GM21528 (cell line): Measurements from ENCODE around the gene WDR6.

ENCODE experiments used
- ATAC-seq: cut with Tn5 transposase; IDR thresholded peaks from one replicate; pipeline ENCODE4 v1.9.1; 2021; ENCODE audit warnings: mild to moderate bottlenecking, moderate library complexity; ENCODE audit not compliant: unreplicated experiment, low FRiP score

The WDR6 gene, protein sequence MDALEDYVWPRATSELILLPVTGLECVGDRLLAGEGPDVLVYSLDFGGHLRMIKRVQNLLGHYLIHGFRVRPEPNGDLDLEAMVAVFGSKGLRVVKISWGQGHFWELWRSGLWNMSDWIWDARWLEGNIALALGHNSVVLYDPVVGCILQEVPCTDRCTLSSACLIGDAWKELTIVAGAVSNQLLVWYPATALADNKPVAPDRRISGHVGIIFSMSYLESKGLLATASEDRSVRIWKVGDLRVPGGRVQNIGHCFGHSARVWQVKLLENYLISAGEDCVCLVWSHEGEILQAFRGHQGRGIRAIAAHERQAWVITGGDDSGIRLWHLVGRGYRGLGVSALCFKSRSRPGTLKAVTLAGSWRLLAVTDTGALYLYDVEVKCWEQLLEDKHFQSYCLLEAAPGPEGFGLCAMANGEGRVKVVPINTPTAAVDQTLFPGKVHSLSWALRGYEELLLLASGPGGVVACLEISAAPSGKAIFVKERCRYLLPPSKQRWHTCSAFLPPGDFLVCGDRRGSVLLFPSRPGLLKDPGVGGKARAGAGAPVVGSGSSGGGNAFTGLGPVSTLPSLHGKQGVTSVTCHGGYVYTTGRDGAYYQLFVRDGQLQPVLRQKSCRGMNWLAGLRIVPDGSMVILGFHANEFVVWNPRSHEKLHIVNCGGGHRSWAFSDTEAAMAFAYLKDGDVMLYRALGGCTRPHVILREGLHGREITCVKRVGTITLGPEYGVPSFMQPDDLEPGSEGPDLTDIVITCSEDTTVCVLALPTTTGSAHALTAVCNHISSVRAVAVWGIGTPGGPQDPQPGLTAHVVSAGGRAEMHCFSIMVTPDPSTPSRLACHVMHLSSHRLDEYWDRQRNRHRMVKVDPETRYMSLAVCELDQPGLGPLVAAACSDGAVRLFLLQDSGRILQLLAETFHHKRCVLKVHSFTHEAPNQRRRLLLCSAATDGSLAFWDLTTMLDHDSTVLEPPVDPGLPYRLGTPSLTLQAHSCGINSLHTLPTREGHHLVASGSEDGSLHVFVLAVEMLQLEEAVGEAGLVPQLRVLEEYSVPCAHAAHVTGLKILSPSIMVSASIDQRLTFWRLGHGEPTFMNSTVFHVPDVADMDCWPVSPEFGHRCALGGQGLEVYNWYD

DNA sequence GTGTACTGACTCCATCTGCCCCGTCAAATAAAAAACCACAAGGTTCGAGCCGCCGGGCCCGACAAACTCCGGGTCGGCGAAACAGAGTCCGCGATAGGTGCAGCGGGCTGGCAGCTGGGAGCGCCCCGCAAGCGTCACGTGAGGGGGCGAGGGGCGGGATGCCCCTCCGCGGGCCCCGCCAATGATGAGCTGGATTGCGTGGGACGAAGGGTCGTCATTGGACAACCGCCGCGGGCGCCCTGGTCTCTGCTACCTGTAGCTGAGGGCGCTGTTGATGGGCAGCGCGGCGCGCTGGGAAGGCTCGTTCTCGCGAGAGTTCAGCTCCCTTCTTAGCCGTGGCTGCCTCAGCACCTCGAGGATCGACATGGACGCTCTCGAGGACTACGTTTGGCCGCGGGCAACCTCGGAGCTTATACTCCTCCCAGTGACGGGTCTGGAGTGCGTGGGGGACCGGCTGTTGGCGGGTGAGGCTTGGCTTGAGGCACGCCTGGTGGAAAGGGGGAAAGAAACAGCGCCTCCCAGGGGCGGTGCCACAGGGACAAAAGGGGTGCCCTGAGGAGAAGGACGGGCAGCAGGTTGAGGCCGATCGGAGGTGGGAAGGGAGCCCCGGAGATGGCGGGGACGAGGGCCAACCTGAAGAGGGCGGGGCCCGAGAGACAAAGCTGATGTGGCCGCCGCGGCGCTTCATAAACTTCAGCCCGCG, at the start of gene WDR6:
WDR6 (plus strand) TSS at position 324 of the 703 bp plus-strand sequence; CDS start at position 365, 41 bp downstream.
- peak; percentile 78 for ATAC-seq

GRCh38 chr3:48960841-48961413, 46.3 kb upstream of the WDR6 start:
- ATAC-seq = no peak

DNA sequence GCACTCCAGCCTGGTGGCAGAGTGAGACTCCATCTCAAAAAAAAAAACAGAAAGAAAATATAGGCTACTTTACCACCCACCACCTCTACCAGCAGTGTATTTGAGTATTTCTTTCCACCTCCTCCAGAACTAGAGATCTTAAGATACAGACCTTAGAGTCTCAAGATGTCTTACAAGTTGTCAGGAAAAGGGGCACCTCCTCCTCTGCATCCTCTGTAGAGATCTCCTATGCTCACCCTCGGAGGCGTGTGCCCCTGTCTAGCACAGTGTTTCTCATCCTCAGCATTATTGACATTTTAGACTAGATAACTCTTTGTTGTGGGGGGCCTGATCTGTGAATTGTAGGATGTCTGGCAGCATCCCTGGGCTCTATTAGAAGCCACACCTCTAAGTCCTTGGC, 44.9 kb upstream of the WDR6 start:
- ATAC-seq = no peak

DNA sequence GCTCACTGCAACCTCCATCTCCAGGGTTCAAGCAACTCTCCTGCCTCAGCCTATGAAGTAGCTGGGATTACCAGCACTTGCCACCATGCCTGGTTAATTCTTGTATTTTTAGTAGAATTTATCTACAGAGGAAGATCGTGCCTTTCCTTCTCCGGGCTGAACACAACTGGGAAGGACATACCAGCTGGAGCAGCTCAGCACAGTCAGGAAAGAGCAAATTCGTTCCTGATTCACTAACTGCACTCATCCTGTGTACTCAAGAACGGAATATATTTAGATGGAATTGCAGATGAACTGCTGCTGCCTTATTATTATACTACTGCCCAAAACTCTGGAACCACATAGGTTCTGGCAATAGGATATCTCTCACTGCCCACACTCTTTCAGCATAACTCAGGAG, 44.3 kb upstream of the WDR6 start:
- no peak for ATAC-seq

DNA sequence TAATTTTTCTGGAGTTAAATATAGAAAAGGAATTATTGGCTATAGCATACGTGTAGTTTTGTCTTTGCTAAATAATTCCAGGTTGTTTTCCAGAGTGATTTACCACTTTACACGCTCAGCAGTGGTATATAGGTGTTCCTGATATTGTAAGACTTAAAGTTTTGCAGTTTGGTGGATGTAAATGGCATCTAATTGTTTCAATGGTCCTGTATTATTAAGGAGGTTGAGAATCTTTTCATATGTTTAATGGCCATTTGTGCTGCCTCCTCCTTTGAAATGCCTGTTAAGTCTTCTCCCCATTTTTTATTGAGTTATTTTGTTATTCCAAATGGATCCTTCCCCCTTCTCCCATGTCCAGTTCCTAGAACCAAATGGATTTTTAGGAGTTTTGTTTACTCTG, 43.6 kb upstream of the WDR6 start:
- no peak for ATAC-seq

DNA sequence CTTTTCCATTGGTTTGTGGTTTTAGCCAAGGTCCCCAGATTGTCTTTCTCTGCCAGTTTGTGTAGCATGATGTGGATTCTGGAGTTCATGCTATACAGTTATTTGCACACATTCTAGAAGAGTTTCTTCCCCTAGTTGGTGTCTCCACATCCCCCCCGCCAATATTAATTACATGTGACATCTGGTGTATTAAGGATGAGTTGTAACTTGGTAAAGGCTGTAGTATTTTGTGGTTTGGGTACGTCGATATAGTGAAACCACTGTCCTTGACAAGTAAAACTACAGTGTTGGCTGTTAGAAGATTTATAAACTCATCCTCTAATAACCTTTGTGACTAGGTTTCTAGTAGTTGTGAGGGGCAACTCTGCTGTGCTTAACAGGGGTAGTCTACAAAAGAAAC, 40.8 kb upstream of the WDR6 start:
- ATAC-seq = no peak

DNA sequence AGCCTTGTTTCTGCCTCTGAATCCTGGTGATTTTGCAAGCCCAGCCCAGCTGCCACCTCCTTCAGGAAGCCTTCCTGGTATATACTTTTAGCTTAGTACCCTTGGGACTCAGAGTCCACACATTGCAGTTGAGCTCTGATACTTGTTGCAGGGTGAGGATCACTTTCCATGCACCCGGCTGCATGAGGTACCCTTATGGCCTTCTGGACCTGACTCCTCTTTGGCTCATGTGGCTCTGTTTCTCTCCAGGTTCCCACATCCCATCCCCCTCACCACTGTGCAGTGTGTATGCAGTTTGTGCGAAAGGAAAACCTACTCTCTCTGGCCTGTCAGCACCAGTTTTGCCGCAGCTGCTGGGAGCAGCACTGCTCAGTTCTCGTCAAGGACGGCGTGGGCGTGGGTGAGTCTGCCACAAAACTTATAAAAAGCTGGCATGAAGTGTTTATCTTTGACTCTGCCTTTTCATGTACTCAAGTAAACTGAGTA, 40.3 kb upstream of the WDR6 start:
- no peak for ATAC-seq

GRCh38 chr3:48970586-48970985, 36.6 kb upstream of the WDR6 start:
- ATAC-seq = no peak

DNA sequence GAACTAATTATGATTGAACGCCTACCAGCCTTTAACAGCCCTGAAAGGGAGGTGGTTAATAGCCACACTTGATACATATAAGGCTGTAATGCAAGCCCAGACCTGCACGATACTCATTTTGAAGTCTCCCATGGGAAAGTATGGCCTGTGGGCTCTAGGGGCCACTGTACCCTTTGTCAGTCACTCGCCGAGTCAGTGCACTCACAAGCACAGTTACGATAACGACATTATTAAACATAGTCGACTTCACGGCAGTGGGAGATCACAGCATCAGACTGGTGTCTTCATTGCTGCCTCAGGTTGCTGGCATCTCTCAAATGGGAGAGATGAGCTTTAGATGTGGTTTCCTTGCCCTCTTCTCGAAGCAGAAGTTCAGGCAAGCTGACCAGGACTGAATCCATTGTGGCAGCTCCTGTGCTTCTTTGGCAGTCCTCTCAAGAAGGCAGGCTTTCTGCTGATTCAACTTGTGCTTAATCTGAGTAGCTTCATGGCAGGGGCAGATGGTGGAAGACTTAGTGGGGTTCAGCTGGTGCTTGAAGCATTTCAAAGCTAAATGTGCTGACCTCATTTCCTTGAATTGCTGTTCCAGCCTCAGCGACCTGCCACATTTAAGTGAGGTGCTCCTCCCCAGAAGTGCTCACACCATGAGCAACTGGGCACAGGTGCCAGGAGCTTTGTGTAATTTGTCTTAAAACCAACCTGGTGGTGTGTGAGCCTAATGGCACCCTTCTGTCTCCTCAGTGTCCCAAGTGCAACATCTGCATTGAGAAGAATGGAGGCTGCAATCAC, 32.9 kb upstream of the WDR6 start:
- ATAC-seq = no peak

DNA sequence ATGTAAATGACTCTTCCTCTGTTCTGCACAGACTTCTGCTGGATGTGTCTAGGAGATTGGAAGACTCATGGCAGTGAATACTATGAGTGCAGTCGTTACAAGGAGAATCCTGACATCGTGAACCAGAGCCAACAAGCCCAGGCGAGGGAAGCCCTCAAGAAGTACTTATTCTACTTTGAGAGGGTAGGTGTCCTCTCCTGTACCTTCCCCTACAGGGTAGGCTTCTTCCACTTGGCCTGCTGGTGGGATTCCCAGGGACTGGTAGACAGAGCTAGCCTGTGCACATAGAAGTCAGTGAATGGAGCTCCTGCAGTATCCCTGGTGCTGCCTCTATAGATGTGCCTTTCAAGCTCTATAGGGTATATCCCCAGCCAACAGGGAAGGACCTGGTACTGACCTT, 27.7 kb upstream of the WDR6 start:
- ATAC-seq = no peak

DNA sequence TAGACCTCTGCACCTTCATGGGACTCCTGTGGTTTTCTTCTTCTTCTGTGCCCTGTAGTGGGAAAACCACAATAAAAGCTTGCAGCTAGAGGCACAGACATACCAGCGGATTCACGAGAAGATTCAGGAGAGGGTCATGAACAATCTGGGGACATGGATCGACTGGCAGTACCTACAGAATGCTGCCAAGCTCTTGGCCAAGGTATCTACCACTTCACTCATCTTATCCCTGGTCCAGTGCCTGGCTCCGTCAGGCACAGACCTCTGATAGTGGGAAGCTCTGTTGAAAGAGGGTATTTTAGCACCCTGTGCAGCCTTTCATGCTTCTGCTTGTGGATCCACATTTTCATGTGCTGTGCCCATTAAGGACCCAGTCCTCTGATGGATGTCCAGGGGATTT, 26.9 kb upstream of the WDR6 start:
- no peak for ATAC-seq

GRCh38 chr3:48982016-48982415, 25.2 kb upstream of the WDR6 start:
- ATAC-seq = no peak

GRCh38 chr3:48982686-48983085, 24.5 kb upstream of the WDR6 start:
- no peak for ATAC-seq

DNA sequence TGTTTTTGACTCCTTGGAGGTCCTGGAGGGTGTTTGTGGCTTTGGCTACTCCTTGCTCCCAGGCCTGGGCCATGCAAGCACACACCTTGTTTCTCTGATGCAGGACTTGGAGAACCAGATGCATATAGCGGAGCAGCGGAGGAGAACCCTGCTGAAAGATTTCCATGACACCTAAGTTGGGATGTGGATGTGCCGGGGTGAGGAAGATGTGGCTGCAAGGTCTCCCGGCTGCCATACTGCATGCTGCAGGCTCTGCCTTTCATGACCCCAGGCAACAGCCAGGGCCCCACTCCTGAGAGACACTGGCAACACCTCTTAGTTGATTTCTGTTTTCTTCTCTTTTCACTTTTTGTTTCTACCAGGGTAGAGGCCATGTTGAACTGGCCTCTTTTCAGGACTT, 24.1 kb upstream of the WDR6 start:
- no peak for ATAC-seq

DNA sequence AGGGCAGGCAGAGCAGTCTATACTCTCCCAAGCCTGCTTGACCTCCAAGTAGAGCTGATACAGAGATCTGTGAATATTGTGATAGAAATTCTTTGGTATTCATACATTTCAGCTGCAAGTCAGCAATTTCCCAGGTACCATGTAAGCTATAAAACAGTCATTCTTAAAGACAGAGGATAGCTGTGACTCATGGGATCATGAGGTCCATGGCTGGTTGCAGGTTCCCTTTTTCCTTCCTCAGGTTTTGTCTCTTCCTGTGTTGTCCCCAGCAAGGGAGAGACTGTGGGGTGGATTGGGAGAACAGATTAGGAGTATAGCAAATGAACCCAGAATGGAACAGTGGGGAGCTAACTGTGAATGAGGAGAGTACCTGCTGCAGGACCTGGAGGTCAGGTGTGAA, 22.5 kb upstream of the WDR6 start:
- no peak for ATAC-seq

- no peak for ATAC-seq
Measured at GRCh38 chr3:48985831-48986376, 21.3 kb upstream of the WDR6 start.

DNA sequence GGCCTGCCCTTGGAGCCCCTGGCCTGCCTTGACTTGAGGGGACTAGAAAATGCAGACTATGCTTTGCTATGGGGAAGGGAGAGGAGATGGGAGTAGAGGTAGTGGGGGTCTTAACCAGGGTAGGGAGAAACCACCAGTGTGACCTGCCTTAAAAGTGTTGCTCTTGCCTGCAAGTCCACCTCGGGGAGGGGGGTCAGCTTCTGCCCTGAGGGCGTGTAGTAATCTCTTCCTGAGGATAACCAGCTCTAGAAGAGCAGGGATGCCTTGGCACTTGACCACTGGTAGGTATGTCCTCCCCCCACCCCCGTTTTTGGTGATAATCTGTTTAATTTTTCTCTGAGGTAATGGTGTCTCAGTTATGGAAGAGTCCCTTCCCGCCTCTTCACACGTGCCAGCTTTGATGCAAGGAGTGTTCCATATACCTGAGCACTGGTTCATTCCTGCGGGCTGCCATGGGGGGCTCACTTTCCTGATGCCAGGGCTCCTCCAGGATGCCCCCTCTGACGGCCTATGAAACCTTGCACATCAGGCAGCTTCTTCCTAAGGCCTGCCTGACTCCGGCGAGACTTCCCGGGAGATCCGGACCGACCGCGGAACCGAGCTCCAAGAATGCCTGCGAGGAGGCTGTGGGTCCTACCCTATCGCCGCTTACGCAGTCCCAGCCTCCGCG, 17.9 kb upstream of the WDR6 start:
- ATAC-seq = no peak

GRCh38 chr3:48989796-48990635, 17.2 kb upstream of the WDR6 start, which contains the start of gene P4HTM:
P4HTM (plus strand) TSS chr3:48990241; CDS start chr3:48990257, 16 bp downstream.
- ATAC-seq = peak; percentile 41
